Hematopoietic multipotent progenitor cell treated with erythropoietin and hydrocortisone succinate and interleukin-3 and kit ligand, for 15 days (in vitro differentiated cells): Measurements from ENCODE around the gene FCRLA.
A peak's percentile ranks its signal among the peaks of the same experiment; 100 is the strongest.
"Not testable (repeated sequence)": the region's sequence is repeated elsewhere in the genome, so short reads cannot be mapped to it uniquely, and the experiment has no call there.

Experiments
- DNase-seq: peaks from one replicate; pipeline ENCODE4 v3.0.0-alpha.2; 2015; ENCODE audit warnings: low spot score

Gene FCRLA

DNA sequence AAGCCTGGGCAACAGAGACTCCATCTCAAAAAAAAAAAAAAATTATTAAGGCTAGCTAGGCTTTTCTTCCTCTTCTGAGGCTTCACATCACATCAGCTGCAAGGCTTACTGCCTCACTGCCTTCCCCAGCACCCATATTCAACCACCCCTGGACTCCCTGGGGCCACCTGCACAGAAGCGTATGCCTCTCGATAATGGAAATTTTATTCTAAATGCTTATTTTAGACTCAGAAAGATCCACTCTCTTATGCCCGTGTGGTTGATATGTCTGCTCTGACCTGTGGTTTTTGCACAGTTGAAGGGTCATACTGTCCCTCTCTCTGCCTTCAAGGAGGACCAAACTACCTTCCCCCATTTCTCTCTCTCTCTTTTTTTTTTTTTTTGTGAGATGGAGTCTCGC lies 1.5 kb upstream of the FCRLA start:
- DNase-seq: no peak

DNA sequence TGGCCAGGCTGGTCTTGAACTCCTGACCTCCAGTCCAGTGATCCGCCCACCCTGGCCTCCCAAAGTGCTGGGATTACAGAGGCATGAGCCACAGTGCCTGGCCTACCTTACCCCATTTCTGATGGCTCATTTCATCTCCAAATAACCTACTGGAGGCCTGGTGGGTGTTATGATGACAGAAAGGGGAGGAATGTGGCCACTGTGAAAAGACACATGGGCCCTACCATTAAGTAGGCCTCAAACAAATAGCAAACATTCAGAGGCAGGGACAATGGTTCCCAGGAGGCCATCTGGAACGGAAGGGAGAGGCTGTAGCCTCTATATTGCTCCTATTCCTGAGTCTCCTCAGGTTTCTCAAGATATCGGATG lies 932 bp upstream of the FCRLA start:
- no peak for DNase-seq

DNA sequence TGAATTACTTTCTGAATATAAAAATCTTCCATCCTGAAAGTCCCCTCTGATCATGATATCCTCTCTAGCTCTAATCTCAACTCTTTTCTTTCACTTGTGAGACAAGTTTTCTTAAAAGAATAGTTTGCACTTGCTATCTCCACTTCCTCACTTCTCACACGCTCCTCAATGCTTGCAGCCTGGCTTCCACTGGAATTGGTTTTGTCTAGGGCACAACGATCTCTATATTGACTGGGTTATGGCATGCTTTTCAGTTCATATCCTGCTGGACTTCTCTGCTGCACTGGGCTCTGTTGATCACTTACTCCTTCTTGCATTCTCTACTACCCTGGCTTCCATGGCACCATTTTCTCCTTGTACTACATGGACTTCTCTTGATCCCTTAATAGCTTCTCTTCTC lies 474 bp downstream of the FCRLA start:
- no peak for DNase-seq

DNA sequence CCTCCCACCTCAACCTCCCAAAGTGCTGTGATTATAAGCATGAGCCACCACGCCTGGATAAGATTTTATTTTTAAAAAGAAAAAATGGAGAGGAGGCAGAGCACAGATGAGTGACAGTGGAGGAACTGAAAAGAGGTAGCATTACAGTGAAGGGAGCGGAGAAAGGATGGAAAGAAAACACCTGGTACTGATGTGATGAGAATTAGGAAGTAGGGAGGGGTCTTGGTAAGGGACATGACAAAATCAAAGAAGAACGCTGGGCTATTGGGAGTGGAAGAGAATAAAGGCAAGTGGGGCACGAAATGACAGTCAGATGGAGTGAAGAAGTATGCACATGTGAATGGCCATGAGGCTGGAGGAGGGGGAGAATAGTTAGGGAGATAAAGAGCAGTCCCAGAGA lies 2.3 kb downstream of the FCRLA start:
- DNase-seq: no peak

DNA sequence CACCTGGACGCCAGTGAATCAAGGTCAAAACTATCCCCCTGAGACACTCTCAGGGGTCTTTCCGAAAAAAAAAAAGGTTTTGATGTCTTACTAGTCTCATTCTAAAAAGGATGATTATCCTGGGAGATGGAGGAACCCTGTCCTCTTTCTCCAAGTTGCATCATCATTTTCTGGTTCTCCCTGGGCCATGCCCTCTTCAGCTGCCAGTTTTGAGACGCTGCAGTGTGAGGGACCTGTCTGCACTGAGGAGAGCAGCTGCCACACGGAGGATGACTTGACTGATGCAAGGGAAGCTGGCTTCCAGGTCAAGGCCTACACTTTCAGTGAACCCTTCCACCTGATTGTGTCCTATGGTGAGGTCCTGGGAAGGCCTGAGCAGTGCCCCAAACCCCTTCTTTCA lies 3.5 kb downstream of the FCRLA start:
- DNase-seq: no peak

DNA sequence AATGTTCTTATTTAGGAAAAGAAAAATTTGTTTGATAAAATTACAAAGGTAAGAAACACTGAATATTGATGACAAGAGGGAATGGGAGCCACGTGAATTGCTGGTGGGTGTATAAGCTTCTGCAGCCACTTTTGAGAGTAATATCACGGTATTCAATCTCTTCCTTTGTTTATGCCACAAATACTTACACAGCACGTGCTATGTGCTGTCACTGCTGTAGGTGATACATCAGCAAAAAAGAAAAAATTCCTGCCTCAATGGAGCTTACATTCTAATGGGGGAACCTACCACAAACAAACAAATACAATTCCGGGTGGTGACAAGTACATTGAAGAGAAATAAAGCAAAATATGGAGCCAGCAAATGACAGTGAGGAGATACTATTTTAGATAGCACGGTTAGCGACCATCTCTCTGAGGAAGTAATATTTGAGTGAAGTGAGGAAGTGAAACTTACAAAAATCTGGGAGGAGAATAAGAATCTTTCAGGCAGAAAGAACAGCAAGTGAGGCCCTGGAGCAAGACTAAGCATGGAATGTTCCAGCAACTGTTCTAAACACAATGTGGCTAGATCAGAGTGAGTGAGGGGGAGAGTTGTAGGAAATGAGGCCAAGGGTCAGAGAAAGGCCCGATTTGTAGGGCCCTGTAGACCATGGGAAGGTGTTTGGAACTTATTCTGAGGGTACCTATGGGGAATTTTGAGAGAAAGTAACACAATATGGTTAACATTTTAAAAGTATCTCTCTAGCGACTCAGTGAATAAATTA lies 11.7 kb downstream of the FCRLA start:
- no peak for DNase-seq

DNA sequence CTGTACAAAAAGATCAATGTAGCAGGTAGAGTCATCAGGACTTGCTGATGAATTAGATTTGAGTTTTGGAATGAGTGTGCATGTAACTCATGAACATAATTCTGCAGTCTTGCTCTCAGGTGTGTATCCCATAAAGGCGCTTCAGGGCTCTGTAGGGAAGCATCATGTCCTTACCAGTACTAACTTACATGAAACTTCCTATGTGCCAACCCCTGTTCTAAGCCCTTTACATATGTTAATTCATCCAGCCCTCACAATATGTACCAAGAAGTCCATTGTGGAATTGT lies 12.2 kb downstream of the FCRLA start:
- no peak for DNase-seq

DNA sequence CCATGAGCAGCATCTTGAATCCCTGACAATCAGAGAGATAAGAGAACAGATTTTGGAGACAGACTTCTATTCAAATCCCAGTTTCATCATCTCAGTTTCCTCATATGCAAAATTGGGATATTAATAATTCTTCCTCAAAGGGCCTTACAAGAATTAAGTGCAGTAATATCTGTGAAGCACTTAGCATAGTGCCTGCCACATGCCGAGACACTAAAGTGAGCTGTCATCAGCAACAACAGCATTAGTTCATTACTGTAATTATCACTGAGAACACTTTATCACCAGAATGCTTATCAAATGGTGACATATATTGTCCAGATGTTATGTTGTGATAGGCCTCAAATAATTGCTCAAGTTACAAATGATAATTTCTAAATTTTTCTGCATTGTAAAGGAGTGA lies 13.4 kb downstream of the FCRLA start:
- DNase-seq: no peak

DNA sequence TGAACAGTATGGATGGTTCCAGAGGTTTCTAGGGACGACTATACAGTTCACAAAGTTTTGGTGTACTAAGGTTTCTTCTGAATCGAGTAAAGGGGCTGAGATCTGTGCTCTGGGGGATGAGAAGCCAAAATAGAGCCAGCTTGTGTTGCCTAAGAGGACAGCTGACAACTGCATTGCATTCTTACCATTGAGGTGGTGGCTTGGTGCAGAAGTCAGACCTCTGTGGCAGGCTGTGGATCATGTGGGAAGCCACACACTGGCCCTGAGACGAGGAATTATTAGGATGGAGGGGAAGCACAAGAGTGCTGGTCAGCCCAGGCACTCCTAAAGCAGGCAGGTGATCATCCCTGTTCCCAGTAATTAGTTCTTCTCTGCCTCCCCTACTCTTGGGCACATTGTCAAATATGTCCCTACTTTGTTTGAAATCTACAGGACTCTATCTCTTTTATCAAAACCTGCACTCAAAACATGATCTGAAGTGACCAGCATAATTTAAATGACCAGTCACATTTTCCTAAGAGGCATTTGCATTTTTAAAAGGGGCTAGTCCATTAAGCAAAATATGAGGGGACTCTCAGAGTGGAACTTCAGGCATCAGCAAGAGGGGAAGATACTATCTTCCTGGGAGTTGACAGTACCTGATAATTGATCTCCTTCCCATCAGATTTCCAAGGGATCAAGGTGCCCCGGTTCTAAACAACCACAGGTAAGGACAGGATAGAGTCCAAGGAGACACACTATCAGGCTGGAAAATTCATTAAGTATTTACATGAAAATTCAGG lies 14.1 kb downstream of the FCRLA start, which contains the start of gene FCRLB:
FCRLB (plus strand) TSS at position 589 of the 782 bp plus-strand sequence. CDS start 1,129 bp downstream, outside the sequence.
- no peak for DNase-seq

DNA sequence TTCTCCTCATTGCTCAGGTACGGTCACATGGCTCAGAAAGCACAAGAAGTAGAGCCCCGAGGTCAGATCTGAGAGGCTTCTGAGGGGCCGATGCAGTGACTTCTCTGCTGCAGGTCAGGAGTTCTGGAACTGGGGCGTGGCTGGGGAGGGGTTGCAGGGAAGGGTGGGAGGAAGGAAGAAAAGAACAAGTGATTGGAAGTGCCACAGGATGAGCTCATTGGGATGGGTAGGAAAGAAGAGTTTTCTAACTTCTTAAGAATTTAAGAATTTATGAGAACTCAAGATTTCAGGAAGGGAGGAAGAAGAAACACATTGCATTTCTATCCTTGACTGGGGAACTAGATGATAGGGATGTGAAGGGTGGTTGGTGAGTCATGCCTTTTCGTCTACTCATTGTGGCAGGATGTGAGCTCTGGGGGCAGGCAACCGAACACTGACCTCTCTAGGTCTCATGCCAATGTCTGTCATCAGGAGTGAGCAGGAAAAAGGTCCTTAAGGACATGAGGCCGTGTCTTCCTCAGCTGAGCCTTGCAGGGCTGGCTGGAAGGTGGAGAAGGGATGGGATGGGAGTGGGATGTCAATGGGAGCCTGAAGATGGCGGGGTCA lies 14.8 kb downstream of the FCRLA start:
- DNase-seq: no peak

DNA sequence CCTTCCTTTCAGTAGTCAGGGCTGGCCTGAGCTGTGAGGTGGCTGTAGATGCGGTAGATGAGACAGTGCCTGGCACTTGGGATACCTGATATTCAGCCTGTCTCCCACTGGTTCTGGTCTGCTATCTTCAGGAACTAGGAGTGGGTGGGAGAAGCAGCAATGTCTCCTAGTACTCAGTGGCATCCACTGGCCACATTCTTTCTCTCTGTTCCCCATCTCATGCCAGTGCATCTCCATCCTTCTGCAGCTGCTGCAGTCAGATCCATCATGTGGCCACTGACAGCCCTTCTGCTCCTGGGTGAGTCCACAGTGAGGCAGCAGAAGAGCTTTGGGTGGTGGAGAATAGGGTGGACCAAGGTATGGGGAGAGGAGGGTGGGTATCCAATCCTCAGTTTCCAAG lies 15.4 kb downstream of the FCRLA start:
- no peak for DNase-seq

DNA sequence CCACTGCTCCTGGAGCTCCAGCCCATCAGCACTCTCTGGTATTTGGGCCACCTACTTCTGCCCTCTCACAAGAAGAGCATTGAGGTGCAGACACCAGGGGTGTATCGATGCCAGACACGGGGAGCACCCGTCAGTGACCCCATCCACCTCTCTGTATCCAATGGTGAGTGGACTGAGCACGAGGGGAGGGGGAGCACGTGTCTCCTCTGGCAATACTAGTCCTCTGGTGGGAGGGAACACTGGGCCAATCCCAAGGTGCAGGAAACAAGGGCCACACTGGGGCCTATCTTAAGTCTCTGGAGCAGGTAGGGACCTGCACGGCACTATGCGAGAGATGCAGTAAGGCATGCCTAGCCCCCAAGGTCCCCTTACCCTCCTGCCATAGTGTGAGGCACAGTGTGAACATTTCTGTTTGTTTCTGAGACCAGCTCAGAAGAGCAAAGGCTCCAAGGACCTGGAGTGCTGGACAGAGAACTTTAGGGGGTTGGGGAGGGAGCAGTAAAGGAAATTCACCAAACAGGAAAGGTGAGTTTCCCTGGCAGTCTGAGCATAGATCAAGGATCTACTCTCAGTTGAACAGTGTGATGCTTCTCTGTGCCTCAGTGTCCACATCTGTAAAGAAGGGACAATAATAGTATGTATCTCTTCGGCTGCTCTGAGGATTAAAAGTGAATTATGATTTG lies 16.6 kb downstream of the FCRLA start:
- no peak for DNase-seq

DNA sequence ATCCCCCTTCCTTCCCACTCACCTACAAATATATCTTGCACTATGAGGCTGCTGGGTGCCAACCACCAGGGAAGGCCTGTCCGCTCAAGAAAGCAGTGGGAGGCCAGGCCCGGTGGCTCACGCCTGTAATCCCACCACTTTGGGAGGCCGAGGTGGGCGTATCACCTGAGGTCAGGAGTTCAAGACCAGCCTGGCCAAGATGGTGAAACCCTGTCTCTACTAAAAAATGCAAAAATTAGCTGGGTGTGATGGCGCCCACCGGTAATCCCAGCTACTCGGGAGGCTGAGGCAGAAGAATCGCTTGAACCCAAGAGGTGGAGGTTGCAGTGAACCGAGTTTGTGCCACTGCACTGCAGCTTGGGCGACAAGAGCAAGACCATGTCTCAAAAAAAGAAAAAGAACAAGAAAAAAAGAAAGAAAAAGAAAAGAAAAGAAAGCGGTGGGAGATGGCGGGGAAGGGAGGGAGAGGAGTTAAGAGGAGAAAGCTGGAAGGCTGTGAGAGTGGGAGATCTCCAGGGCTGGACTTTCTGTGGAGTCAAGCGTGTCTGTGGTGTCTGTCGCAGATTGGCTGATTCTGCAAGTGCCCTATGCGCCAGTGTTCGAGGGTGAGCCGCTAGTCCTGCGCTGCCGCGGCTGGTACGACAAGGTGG lies 18.4 kb downstream of the FCRLA start:
- DNase-seq: not testable (repeated sequence)

DNA sequence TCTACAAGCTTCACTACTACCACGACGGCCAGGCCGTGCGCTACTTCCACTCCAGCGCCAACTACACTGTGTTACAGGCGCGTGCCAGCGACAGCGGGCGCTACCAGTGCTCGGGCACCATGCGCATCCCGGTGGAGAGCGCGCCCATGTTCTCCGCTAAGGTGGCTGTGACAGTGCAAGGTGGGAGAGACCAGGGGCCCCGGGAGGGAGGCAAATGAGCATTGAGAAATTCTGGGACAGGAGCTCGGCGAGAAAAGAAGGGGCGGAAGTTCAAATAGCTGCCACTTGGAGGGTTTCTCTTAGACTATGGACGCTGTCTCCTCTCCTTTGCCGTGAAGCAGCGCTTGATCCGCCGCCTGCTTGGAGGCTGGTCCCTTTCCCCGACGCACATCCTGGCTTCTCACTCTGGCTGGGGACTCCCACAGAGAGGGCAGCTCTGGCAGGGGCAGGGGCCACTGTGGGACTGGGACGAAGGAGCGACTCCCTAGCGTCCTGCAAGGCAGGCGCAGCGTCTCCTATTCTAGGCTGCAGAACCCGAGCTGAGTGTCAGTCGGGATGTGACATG lies 19.0 kb downstream of the FCRLA start:
- DNase-seq: peak; percentile 40

DNA sequence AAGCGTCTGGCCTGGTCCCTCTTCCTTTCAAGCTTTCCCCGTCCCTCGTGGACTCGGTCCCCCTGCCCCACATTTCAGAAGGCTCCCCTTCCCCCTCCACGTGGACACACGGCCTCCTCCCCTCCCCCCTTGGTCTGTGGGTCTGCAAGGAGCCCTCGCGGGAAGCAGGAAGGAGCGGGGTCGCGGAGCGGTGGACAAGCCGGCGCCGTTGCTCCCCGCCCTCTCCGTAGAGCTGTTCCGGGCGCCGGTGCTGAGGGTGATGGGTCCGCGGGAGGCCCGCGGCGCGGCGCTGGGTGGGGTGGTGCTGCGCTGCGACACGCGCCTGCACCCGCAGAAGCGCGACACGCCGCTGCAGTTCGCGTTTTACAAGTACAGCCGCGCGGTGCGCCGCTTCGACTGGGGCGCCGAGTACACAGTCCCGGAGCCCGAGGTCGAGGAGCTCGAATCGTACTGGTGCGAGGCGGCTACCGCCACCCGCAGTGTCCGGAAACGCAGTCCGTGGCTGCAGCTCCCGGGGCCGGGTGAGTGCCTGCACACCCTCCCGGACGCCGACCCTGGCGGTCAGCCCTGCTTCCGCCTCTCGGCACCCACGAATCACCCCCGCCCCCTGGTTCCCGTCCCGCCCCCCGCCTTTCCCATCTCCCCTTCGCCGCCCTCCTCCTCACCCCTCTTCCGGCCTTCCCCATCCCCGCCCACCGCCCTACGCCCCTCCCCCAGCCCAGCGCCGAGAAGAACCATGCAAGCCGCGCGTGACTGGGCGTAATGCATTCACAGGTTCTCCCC lies 19.6 kb downstream of the FCRLA start:
- peak; percentile 66 for DNase-seq

DNA sequence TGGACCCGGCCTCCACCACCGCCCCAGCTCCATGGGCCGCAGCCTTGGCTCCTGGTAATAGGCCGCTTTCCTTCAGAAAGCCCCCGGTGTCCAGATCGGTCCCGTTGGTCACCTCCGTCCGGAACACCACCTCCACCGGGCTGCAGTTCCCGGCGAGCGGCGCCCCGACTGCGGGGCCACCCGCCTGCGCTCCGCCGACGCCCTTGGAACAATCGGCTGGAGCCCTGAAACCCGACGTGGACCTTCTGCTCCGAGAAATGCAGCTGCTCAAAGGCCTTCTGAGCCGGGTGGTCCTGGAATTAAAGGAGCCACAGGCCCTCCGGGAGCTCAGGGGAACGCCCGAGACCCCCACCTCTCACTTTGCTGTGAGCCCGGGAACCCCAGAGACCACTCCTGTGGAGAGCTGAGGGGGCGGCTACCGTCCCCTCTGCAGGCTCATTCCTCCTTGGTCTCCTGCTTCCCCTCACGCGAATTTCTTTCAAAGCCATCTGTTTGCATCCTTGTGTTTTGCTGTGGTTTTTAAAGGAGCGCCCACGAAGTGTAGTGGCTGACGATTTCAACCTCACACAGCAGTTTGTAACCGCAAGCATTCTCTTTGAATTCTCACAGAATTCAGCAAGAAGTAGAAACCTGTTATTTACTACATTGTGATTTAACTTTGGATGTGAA lies 20.4 kb downstream of the FCRLA start:
- no peak for DNase-seq

DNA sequence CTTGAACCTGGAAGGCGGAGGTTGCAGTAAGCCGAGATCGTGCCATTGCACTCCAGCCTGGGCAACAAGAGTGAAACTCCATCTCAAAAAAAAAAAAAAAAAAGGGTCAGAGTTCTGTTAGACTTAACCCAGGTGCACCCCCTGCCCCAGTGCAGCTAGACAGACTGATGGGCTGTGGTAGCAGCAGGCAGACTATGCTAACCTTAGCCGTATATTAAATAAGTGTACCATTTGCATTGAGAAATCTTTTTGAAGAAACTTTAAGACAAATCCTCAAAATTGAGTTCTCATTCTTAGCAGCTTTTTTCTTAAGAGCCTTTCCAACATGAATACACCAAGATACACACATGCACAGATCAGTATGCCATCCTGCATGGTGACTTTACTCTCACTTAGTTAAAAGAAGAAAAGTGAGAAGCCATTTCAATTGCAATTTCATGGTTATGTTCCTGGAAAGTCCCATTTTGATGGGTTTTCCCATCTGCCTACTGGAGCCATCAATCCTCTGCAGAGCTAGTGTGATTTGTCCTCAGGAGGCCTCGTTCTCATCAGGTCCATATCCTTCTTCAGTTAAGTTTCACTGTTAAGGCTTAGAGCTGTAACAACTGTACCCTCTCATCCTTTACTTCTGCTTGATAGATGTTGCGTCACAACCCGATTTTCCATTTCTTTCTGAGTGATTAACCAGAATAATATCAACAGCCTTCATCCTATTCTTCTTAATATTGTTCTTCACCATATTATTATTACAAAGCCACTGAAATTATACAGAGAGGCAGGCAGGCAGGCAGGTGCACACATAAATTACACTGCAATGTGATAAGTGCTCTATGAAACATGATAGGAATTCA lies 21.6 kb downstream of the FCRLA start:
- DNase-seq: no peak

DNA sequence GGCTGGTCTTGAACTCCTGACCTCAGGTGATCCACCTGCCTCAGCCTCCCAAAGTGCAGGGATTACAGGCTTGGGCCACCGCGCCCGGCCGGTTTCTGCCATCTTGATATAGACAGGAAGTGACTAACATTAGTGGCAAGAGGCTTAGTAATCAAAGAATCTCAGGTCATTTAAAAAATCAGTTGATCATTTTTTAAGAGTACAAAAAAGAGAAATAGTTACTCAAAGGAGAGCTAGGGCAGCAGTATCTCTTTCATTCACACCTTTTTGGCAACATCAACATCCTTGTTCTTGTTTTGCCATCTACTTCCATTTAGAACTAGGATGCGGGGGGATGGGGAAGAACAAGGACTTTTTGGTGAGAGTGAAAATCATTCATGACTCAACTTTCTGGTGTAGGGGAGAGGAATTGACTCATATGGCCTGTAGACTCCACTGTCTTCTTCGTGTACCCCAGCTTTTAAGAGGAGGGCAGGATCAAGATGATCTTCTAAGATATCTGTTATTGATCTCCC lies 23.1 kb downstream of the FCRLA start:
- no peak for DNase-seq

DNA sequence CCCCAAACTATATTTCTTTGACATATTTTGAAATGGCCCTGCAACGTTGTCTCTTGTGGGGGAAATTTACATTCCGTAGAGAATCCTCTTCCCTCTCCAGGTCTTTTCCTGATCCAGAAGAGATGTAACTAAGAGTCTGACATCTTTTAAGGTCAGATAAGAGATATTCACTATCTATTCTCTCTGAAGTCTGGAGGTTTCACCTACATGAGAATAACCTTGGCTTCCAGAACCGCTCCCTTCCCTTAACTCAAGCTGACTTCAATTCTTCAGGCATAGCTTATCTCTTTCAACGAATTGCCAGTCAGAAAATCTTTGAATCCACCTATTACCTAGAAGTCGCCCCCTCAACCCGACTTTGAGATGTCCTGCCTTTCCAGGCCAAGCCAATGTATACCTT lies 24.2 kb downstream of the FCRLA start:
- DNase-seq: no peak
